GM23338 (cell line): ENCODE measurements around the gene CLK1. TPM values are rescaled to one million over a fixed set of nuclear protein-coding genes. Genes with fewer than 3 reads are reported as not detected.

ENCODE experiments used
- ATAC-seq: fragments of 200-7000 bp; cut with Tn5 transposase; 3 replicates; pipeline ENCODE4 v1.9.1; 2020
- DNase-seq: peaks from one replicate; pipeline ENCODE4 v3.0.0-alpha.2; 2015; ENCODE audit warnings: low spot score
- H2AFZ ChIP-seq: fragments of 200-600 bp; sonication (generic); 2 replicates; pipeline ENCODE4 v1.8.0; 2016; ENCODE audit warnings: antibody characterized with exemption, mild to moderate bottlenecking, moderate library complexity
- H3F3A ChIP-seq: fragments of 200-600 bp; sonication (generic); replicated peaks from 2 replicates; pipeline ENCODE4 v1.8.0; 2017; ENCODE audit warnings: antibody characterized with exemption, mixed run types, low read depth
- H3K27ac ChIP-seq: fragments of 200-600 bp; sonication (generic); 2 replicates; pipeline ENCODE4 v1.6.1; 2016; ENCODE audit warnings: low read depth
- H3K27me3 ChIP-seq: fragments of 200-600 bp; sonication (generic); 2 replicates; pipeline ENCODE4 v1.8.0; 2016; ENCODE audit warnings: mild to moderate bottlenecking, mixed run types, moderate library complexity; ENCODE audit not compliant: insufficient read depth
- H3K36me3 ChIP-seq: fragments of 200-600 bp; sonication (generic); 2 replicates; pipeline ENCODE4 v1.8.0; 2016; ENCODE audit warnings: mild to moderate bottlenecking; ENCODE audit not compliant: insufficient read depth
- H3K4me1 ChIP-seq: fragments of 200-600 bp; sonication (generic); 2 replicates; pipeline ENCODE4 v1.8.0; 2016; ENCODE audit warnings: mild to moderate bottlenecking, moderate library complexity; ENCODE audit not compliant: insufficient read depth
- H3K4me2 ChIP-seq: fragments of 200-600 bp; sonication (generic); 2 replicates; pipeline ENCODE4 v1.7.1; 2017; ENCODE audit warnings: mixed run types
- H3K4me3 ChIP-seq: fragments of 200-600 bp; sonication (generic); 2 replicates; pipeline ENCODE4 v1.6.1; 2016; ENCODE audit warnings: mixed run types
- H3K79me2 ChIP-seq: fragments of 200-600 bp; sonication (generic); replicated peaks from 2 replicates; pipeline ENCODE4 v1.8.0; 2017; ENCODE audit warnings: mild to moderate bottlenecking; ENCODE audit not compliant: insufficient read depth
- H3K9me2 ChIP-seq: fragments of 200-600 bp; sonication (generic); 2 replicates; pipeline ENCODE4 v1.8.0; 2017; ENCODE audit not compliant: insufficient read depth
- H4K20me1 ChIP-seq: fragments of 200-600 bp; sonication (generic); replicated peaks from 2 replicates; pipeline ENCODE4 v1.8.0; 2017; ENCODE audit warnings: mild to moderate bottlenecking; ENCODE audit not compliant: insufficient read depth
- H3K27ac Mint-ChIP-seq: 2 replicates; pipeline ENCODE4 v1.8.0; 2020; ENCODE audit warnings: inconsistent platforms, mild to moderate bottlenecking, moderate library complexity, mixed read lengths
- H3K27me3 Mint-ChIP-seq: 3 replicates; pipeline ENCODE4 v1.8.0; 2022; ENCODE audit warnings: low read depth, mild to moderate bottlenecking, moderate library complexity, mixed read lengths, inconsistent platforms; ENCODE audit not compliant: insufficient read depth, poor library complexity
- H3K36me3 Mint-ChIP-seq: 3 replicates; pipeline ENCODE4 v1.8.0; 2021; ENCODE audit warnings: low read depth, mild to moderate bottlenecking, inconsistent platforms, moderate library complexity, mixed read lengths
- H3K4me1 Mint-ChIP-seq: 3 replicates; pipeline ENCODE4 v1.8.0; 2020; ENCODE audit warnings: mild to moderate bottlenecking, inconsistent platforms, mixed read lengths
- H3K4me3 Mint-ChIP-seq: 3 replicates; pipeline ENCODE4 v1.8.0; 2021; ENCODE audit warnings: moderate library complexity, mild to moderate bottlenecking, inconsistent platforms, mixed read lengths
- H3K9me3 Mint-ChIP-seq: 3 replicates; pipeline ENCODE4 v1.8.0; 2020; ENCODE audit warnings: moderate library complexity, mild to moderate bottlenecking, inconsistent platforms, mixed read lengths
- CREB1 ChIP-seq: fragments of 250-450 bp; sonication (Bioruptor Pico); IDR thresholded peaks from 2 replicates; pipeline ENCODE4 v1.5.0; 2020; ENCODE audit warnings: low read depth, mild to moderate bottlenecking, moderate library complexity
- ETS1 ChIP-seq: IDR thresholded peaks from 2 replicates; pipeline ENCODE4 v1.6.1; 2016; ENCODE audit warnings: antibody characterized with exemption
- JUNB ChIP-seq: IDR thresholded peaks from one replicate; pipeline ENCODE4 v1.6.1; 2016; ENCODE audit warnings: antibody characterized with exemption; ENCODE audit not compliant: unreplicated experiment
- NANOG ChIP-seq: IDR thresholded peaks from 2 replicates; pipeline ENCODE4 v1.6.1; 2016; ENCODE audit warnings: antibody characterized with exemption, borderline replicate concordance
- REST ChIP-seq: IDR thresholded peaks from one replicate; pipeline ENCODE4 v1.6.1; 2018; ENCODE audit warnings: antibody characterized with exemption; ENCODE audit not compliant: unreplicated experiment
- STAT1 ChIP-seq: IDR thresholded peaks from one replicate; pipeline ENCODE4 v1.6.1; 2016; ENCODE audit warnings: antibody characterized with exemption; ENCODE audit not compliant: unreplicated experiment
- ZNF114 ChIP-seq: fragments of 250-450 bp; sonication (Bioruptor Pico); IDR thresholded peaks from 2 replicates; pipeline ENCODE4 v1.5.0; 2020; ENCODE audit warnings: mild to moderate bottlenecking, moderate library complexity
- ZNF331 ChIP-seq: fragments of 250-450 bp; sonication (Bioruptor Pico); IDR thresholded peaks from 2 replicates; pipeline ENCODE4 v1.5.0; 2020; ENCODE audit warnings: low read depth, mild to moderate bottlenecking, moderate library complexity
- ZNF462 ChIP-seq: fragments of 250-450 bp; sonication (Bioruptor Pico); IDR thresholded peaks from 2 replicates; pipeline ENCODE4 v1.5.0; 2020; ENCODE audit warnings: mild to moderate bottlenecking, moderate library complexity
- polyA plus RNA-seq: library from polyadenylated mRNA; unstranded; fragments of >200 nt; fragmentation: Nextera tagmentation; extraction: Ambion mirVana; gene quantifications from 2 replicates; pipeline ENCODE4 v1.2.1, GENCODE V29; 2016
- total RNA-seq: library from RNA; depleted of rRNA; stranded (reverse); fragments of >200 nt; shearing (Covaris generic); gene quantifications from 2 replicates; pipeline ENCODE4 v1.2.3, GENCODE V29; 2014

The CLK1 gene
- total and polyA plus RNA-seq, 2 experiments from 2014 or later: 26.7 to 36.0 TPM

GRCh38 chr2:200828104-200828503, 36.4 kb downstream of the CLK1 start (continued):
- TF ChIP-seq REST (no peak), JUNB (no peak)

- Histone ChIP-seq H3K4me3 (no peak overlapping the region), H3K79me2 (0 out of 2 replicates have a peak, but pooled peaks cover 3% of the 10 kb centered on the region), H3K27me3 (no peaks in the 10 kb centered on the region), H3K36me3 (peaks cover 53% of the 10 kb centered on the region), H2AFZ (no peak overlapping the region), H3K27ac (no peak overlapping the region), H3K9me2 (no peaks in the 10 kb centered on the region), H3K4me1 (no peaks in the 10 kb centered on the region), H3F3A (peaks cover 14% of the 10 kb centered on the region), H4K20me1 (peaks cover 7% of the 10 kb centered on the region; the same call in 1 of the 2 replicates), H3K4me2 (no peak overlapping the region)
- H3K27me3 Mint-ChIP-seq: no peaks in the 10 kb centered on the region
- H3K4me1 Mint-ChIP-seq: no peaks in the 10 kb centered on the region
- no peak overlapping the region for H3K4me3 Mint-ChIP-seq
- no peak for DNase-seq
- no peaks in the 10 kb centered on the region for H3K9me3 Mint-ChIP-seq
- H3K27ac Mint-ChIP-seq: no peak overlapping the region
- peaks cover 59% of the 10 kb centered on the region for H3K36me3 Mint-ChIP-seq
- ATAC-seq: no peak
- TF ChIP-seq ETS1 (no peak), CREB1 (CRISPR knock-in tag) (no peak), ZNF331 (CRISPR knock-in tag) (no peak), NANOG (no peak), ZNF462 (no peak), STAT1 (no peak), JUNB (no peak), REST (no peak), ZNF114 (no peak)
Measured at GRCh38 chr2:200821686-200822245, 42.7 kb downstream of the CLK1 start.
